ENCODE data around the gene HSH2D.

HSH2D gene

DNA sequence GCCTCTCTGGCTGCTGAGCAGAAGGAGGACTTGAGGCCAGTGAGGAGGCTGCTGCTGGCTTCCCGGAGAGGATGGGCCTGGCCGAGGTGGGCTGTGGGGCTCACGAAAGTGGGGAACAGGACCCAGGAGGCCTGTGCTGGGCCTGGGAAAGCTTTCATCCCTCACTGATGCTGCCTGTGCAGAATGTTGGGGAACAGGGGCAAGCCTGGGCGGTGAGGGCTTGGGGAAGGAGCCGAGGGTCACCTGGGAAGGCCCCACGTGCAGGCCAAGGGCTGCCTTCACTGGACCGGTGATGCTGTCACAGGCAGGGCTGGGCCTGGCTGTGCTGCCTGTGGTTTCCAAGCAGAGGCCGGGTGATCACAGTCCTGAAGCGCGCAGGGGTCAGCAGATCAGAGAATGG, 63.6 kb downstream of the HSH2D start:
- no peak for DNase-seq (ENCODE audit: low read depth in 1 of 2, low spot score in 1 of 2)
- H3K27ac ChIP-seq (replicated peaks), result no peak overlapping the region
- no peak overlapping the region for H3K4me3 ChIP-seq (replicated peaks; ENCODE audit: insufficient read depth, low read length)
- TF ChIP-seq SPI1 (IDR thresholded peaks at IDR 0.05; ENCODE audit: borderline replicate concordance, low read depth) (no peak), GABPA (IDR thresholded peaks at IDR 0.05; ENCODE audit: low read depth) (no peak), POLR2AphosphoS5 (IDR thresholded peaks at IDR 0.05; ENCODE audit: low read depth) (no peak)
- TF ChIP-seq, protein P1, sequence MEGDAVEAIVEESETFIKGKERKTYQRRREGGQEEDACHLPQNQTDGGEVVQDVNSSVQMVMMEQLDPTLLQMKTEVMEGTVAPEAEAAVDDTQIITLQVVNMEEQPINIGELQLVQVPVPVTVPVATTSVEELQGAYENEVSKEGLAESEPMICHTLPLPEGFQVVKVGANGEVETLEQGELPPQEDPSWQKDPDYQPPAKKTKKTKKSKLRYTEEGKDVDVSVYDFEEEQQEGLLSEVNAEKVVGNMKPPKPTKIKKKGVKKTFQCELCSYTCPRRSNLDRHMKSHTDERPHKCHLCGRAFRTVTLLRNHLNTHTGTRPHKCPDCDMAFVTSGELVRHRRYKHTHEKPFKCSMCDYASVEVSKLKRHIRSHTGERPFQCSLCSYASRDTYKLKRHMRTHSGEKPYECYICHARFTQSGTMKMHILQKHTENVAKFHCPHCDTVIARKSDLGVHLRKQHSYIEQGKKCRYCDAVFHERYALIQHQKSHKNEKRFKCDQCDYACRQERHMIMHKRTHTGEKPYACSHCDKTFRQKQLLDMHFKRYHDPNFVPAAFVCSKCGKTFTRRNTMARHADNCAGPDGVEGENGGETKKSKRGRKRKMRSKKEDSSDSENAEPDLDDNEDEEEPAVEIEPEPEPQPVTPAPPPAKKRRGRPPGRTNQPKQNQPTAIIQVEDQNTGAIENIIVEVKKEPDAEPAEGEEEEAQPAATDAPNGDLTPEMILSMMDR (IDR thresholded peaks at IDR 0.05; ENCODE audit: insufficient read depth, low read length), result no peak
- TF ChIP-seq, protein P2, sequence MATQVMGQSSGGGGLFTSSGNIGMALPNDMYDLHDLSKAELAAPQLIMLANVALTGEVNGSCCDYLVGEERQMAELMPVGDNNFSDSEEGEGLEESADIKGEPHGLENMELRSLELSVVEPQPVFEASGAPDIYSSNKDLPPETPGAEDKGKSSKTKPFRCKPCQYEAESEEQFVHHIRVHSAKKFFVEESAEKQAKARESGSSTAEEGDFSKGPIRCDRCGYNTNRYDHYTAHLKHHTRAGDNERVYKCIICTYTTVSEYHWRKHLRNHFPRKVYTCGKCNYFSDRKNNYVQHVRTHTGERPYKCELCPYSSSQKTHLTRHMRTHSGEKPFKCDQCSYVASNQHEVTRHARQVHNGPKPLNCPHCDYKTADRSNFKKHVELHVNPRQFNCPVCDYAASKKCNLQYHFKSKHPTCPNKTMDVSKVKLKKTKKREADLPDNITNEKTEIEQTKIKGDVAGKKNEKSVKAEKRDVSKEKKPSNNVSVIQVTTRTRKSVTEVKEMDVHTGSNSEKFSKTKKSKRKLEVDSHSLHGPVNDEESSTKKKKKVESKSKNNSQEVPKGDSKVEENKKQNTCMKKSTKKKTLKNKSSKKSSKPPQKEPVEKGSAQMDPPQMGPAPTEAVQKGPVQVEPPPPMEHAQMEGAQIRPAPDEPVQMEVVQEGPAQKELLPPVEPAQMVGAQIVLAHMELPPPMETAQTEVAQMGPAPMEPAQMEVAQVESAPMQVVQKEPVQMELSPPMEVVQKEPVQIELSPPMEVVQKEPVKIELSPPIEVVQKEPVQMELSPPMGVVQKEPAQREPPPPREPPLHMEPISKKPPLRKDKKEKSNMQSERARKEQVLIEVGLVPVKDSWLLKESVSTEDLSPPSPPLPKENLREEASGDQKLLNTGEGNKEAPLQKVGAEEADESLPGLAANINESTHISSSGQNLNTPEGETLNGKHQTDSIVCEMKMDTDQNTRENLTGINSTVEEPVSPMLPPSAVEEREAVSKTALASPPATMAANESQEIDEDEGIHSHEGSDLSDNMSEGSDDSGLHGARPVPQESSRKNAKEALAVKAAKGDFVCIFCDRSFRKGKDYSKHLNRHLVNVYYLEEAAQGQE (IDR thresholded peaks at IDR 0.05; ENCODE audit: insufficient replicate concordance, low read depth), result no peak
- H3K27me3 ChIP-seq (ENCODE audit: insufficient read depth, poor library complexity, severe bottlenecking), result no peaks in the 10 kb centered on the region

DNA sequence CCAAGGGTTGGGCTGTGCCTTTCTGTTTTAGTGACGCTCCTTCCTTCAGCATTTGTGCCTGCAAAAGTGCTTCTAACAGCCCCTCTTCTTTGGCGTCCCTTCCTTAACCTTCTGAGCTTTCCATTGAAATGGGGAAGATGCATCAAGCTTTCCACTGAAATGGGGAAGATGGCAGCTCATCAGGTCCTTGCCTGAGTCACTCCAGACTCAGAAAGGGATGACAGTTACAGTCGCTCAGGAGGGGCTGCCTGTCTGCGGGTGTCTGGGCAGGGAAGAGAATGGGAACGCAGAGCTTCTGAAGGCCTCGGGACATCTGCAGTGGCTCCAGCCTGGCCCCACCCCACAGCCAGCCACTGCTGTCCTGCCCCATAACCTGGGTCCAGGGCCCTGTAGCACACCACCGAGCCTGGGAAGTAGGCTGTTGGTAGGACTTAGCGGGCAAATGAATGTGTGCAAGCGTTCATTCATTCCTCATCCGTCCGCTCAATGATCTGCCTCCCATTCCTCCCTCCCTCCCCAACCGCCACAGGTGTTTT, 64.1 kb downstream of the HSH2D start:
- Histone ChIP-seq H3K4me3 (replicated peaks; ENCODE audit: insufficient read depth, low read length) (no peak overlapping the region), H3K27ac (replicated peaks) (no peak overlapping the region), H3K27me3 (ENCODE audit: insufficient read depth, poor library complexity, severe bottlenecking) (no peaks in the 10 kb centered on the region)
- no peak for DNase-seq (ENCODE audit: low read depth in 1 of 2, low spot score in 1 of 2)
- TF ChIP-seq SPI1 (IDR thresholded peaks at IDR 0.05; ENCODE audit: borderline replicate concordance, low read depth) (no peak), GABPA (IDR thresholded peaks at IDR 0.05; ENCODE audit: low read depth) (no peak)
